Neutrophil (primary cell): ENCODE results near the gene RIMS1.
A peak's percentile ranks its signal among the peaks of the same experiment; 100 is the strongest.

ENCODE experiments used
- H3K27ac ChIP-seq: fragments of 200-600 bp; sonication (generic); 2 replicates; pipeline ENCODE4 v1.5.1; 2016; ENCODE audit warnings: mild to moderate bottlenecking, moderate library complexity
- H3K27me3 ChIP-seq: fragments of 200-600 bp; sonication (generic); 2 replicates; pipeline ENCODE4 v1.6.0; 2016; ENCODE audit warnings: mild to moderate bottlenecking
- H3K36me3 ChIP-seq: fragments of 200-600 bp; sonication (generic); 2 replicates; pipeline ENCODE4 v1.5.1; 2017
- H3K4me1 ChIP-seq, 2 experiments: fragments of 200-600 bp in 1 of 2; sonication (generic) in 1 of 2; 1 replicate in 1 of 2; 2 replicates in 1 of 2; pipeline versions ENCODE4 v1.5.1 to v1.6.1; 2013 to 2016; ENCODE audit warnings: low read depth in 1 of 2, low read length in 1 of 2, mild to moderate bottlenecking in 1 of 2, moderate library complexity in 1 of 2; ENCODE audit not compliant: control insufficient read depth in 1 of 2, insufficient read depth in 1 of 2
- H3K4me3 ChIP-seq, 2 experiments: fragments of 200-600 bp in 1 of 2; sonication (generic) in 1 of 2; 1 replicate in 1 of 2; 2 replicates in 1 of 2; pipeline ENCODE4 v1.5.1; 2013 to 2016; ENCODE audit warnings: low read depth in 1 of 2, low read length in 1 of 2, mild to moderate bottlenecking in 1 of 2, moderate library complexity in 1 of 2
- H3K9me3 ChIP-seq: fragments of 200-600 bp; sonication (generic); 2 replicates; pipeline ENCODE4 v1.5.1; 2016
- CTCF ChIP-seq: fragments of 200-600 bp; sonication (generic); IDR thresholded peaks from 2 replicates; pipeline ENCODE4 v1.5.1; 2016; ENCODE audit warnings: antibody characterized with exemption

RIMS1 gene

GRCh38 chr6:72175916-72176315 lies 289.6 kb downstream of the RIMS1 start:
- H3K36me3 ChIP-seq: no peaks in the 10 kb centered on the region
- H3K4me1 ChIP-seq: no peaks in the 10 kb centered on the region
- no peak overlapping the region for H3K4me3 ChIP-seq
- no peaks in the 10 kb centered on the region for H3K9me3 ChIP-seq
- TF ChIP-seq CTCF: no peak
- no peak overlapping the region for H3K27ac ChIP-seq
- H3K27me3 ChIP-seq: peaks cover 22% of the 10 kb centered on the region

GRCh38 chr6:72182337-72183246 lies 296.2 kb downstream of the RIMS1 start:
- peak overlapping the region in 1 of 2 experiments; percentile 43 for H3K4me3 ChIP-seq
- peaks cover 67% of the 10 kb centered on the region for H3K27me3 ChIP-seq
- H3K9me3 ChIP-seq: no peaks in the 10 kb centered on the region
- H3K36me3 ChIP-seq: no peaks in the 10 kb centered on the region
- H3K4me1 ChIP-seq: no peaks in the 10 kb centered on the region
- no peak overlapping the region for H3K27ac ChIP-seq
- no peak for TF ChIP-seq CTCF

- no peak for TF ChIP-seq CTCF
- Histone ChIP-seq H3K9me3 (no peaks in the 10 kb centered on the region), H3K27me3 (no peaks in the 10 kb centered on the region), H3K27ac (no peak overlapping the region), H3K36me3 (no peaks in the 10 kb centered on the region), H3K4me1 (no peaks in the 10 kb centered on the region), H3K4me3 (no peak overlapping the region)
These were observed 317.6 kb downstream of the RIMS1 start for GRCh38 chr6:72203983-72204382.

- H3K4me3 ChIP-seq: no peak overlapping the region
- no peak for TF ChIP-seq CTCF
These were observed 319.1 kb downstream of the RIMS1 start for GRCh38 chr6:72205500-72205899.

GRCh38 chr6:72206606-72207005 lies 320.3 kb downstream of the RIMS1 start:
- H3K4me3 ChIP-seq: no peak overlapping the region
- no peak for TF ChIP-seq CTCF
- no peaks in the 10 kb centered on the region for H3K36me3 ChIP-seq
- H3K4me1 ChIP-seq: no peaks in the 10 kb centered on the region
- H3K9me3 ChIP-seq: no peaks in the 10 kb centered on the region
- no peaks in the 10 kb centered on the region for H3K27me3 ChIP-seq
- H3K27ac ChIP-seq: no peak overlapping the region

More at GRCh38 chr6:72205500-72205899, 319.1 kb downstream of the RIMS1 start:
- Histone ChIP-seq H3K9me3 (no peaks in the 10 kb centered on the region), H3K36me3 (no peaks in the 10 kb centered on the region), H3K27me3 (no peaks in the 10 kb centered on the region), H3K4me1 (no peaks in the 10 kb centered on the region), H3K27ac (no peak overlapping the region)
